K562 (cell line): ENCODE data around the gene ARHGEF40. TPM values are rescaled to one million over a fixed set of nuclear protein-coding genes. Genes with fewer than 3 reads are reported as not detected.

Experiments
- ATF3 ChIP-seq, 2 experiments: fragments of 450-650 bp in 1 of 2; sonication (generic) in 1 of 2; formaldehyde crosslinking in 1 of 2; IDR thresholded peaks in 1 of 2; conservative IDR thresholded peaks in 1 of 2; 2 replicates each; pipeline versions ENCODE4 v1.6.1 to v1.8.1; 2016 to 2023; ENCODE audit warnings: mild to moderate bottlenecking in 2 of 2, moderate library complexity in 2 of 2, inconsistent platforms in 1 of 2, missing genetic modification reagents in 1 of 2
- C11orf30 ChIP-seq: fragments of 450-650 bp; IDR thresholded peaks from 2 replicates; pipeline ENCODE4 v1.6.1; 2016; ENCODE audit warnings: low read depth, mild to moderate bottlenecking
- CBFA2T2 ChIP-seq: fragments of 450-650 bp; conservative IDR thresholded peaks from 2 replicates; pipeline ENCODE4 v1.6.1; 2017; ENCODE audit warnings: mild to moderate bottlenecking
- CBFA2T3 ChIP-seq: fragments of 450-650 bp; IDR thresholded peaks from 2 replicates; pipeline ENCODE4 v1.6.1; 2017
- CCNT2 ChIP-seq: IDR thresholded peaks from 2 replicates; pipeline ENCODE4 v1.6.1; 2011; ENCODE audit warnings: borderline replicate concordance, low read depth, mild to moderate bottlenecking, moderate library complexity, mixed read lengths, low read length; ENCODE audit not compliant: insufficient read length; ENCODE audit errors: extremely low read depth
- CREBBP ChIP-seq: IDR thresholded peaks from one replicate; pipeline ENCODE4 v1.6.1; 2012; ENCODE audit warnings: low read depth, mild to moderate bottlenecking, control low read depth, inconsistent platforms, low read length
- DPF2 ChIP-seq: fragments of 450-650 bp; IDR thresholded peaks from 2 replicates; pipeline ENCODE4 v1.6.1; 2016
- KDM4B ChIP-seq, 2 experiments: fragments of 450-650 bp in 1 of 2; sonication (generic) in 1 of 2; IDR thresholded peaks; 2 replicates each; pipeline ENCODE4 v1.6.1; 2016 to 2017; ENCODE audit warnings: borderline replicate concordance in 2 of 2, antibody characterized with exemption in 1 of 2, low read depth in 1 of 2, mild to moderate bottlenecking in 1 of 2
- MGA ChIP-seq: fragments of 450-650 bp; IDR thresholded peaks from 2 replicates; pipeline ENCODE4 v1.6.1; 2016; ENCODE audit warnings: mild to moderate bottlenecking, moderate library complexity
- NCOR1 ChIP-seq: fragments of 450-650 bp; IDR thresholded peaks from 2 replicates; pipeline ENCODE4 v1.6.1; 2016; ENCODE audit warnings: mild to moderate bottlenecking, moderate library complexity
- TAF1 ChIP-seq: IDR thresholded peaks from 2 replicates; pipeline ENCODE4 v1.6.1; 2011; ENCODE audit warnings: mild to moderate bottlenecking, low read length, moderate library complexity; ENCODE audit not compliant: insufficient read depth, control insufficient read depth, severe bottlenecking; ENCODE audit errors: extremely low read depth
- TAL1 ChIP-seq: fragments of 450-650 bp; IDR thresholded peaks from 2 replicates; pipeline ENCODE4 v1.6.1; 2016; ENCODE audit warnings: mild to moderate bottlenecking
- ZNF316 ChIP-seq: fragments of 450-650 bp; IDR thresholded peaks from 2 replicates; pipeline ENCODE4 v1.6.1; 2016
- polyA plus RNA-seq, 8 experiments: library from polyadenylated mRNA; depleted of rRNA in 4 of 8; stranded (reverse) in 5 of 8; unstranded in 3 of 8; fragments of >200 nt; fragmentation: Nextera tagmentation in 2 of 8; fragmentation: Illumina TruSeq in 1 of 8; extraction: Ambion mirVana in 2 of 8; extraction: Trizol in 1 of 8; gene quantifications; 2 replicates each; pipeline versions ENCODE4 v1.2.1 to v1.2.3, GENCODE V29; 2011 to 2014; ENCODE audit warnings: inconsistent platforms in 1 of 8, missing spikeins in 1 of 8
- total RNA-seq, 7 experiments: library from RNA; depleted of rRNA in 6 of 7; stranded (reverse); fragments of >200 nt in 6 of 7; fragmentation: Illumina TruSeq in 2 of 7; extraction: Trizol in 2 of 7; gene quantifications; 2 replicates each; pipeline versions ENCODE4 v1.2.1 to v1.2.3, GENCODE V29; 2011 to 2021; ENCODE audit warnings: low replicate concordance in 1 of 7

Gene ARHGEF40
- total and polyA plus RNA-seq, 9 of the 15 experiments (the other 6 are each of a cell fraction or from before 2014, with no cell fraction given), result 0.42 to 6.3 (median 3.8) TPM

- 0 out of 2 replicates have a peak, but pooled peaks have one; percentile 14 for TF ChIP-seq MGA
- TF ChIP-seq KDM4B (IDR thresholded peaks at IDR 0.05; ENCODE audit: borderline replicate concordance in 2 of 2, low read depth in 1 of 2), result 0 out of 4 replicates have a peak, but pooled peaks of 1 of the 2 experiments have one; percentile 17
- TF ChIP-seq CBFA2T2, result peak; percentile 55
- TF ChIP-seq CCNT2, result no peak
- peak; percentile 27; the same call in 1 of the 2 replicates for TF ChIP-seq ZNF316
- peak; percentile 56; the same call in 1 of the 2 replicates for TF ChIP-seq ATF3 (IDR thresholded peaks at IDR 0.05)
- no peak for TF ChIP-seq ATF3 (CRISPR knock-in tag; conservative IDR thresholded peaks at IDR 0.05)
- no peak for TF ChIP-seq CREBBP
- peak; percentile 77 for TF ChIP-seq NCOR1
- TF ChIP-seq CBFA2T3, result peak; percentile 82
- peak; percentile 67 for TF ChIP-seq C11orf30
- TF ChIP-seq TAL1, result peak; percentile 47; the same call in 1 of the 2 replicates
- TF ChIP-seq DPF2, result peak; percentile 76
- TF ChIP-seq TAF1, result no peak
Observed at GRCh38 chr14:21107283-21107800, 37.2 kb downstream of the ARHGEF40 start (continued).
